Upper lobe of left lung (tissue), 6 donors: ENCODE measurements around the gene EPHB1. TPM values are rescaled to one million over a fixed set of nuclear protein-coding genes. Genes with fewer than 3 reads are reported as not detected.

Experiments
- ATAC-seq, 2 donors: fragments of 200-7000 bp; cut with Tn5 transposase; one replicate each; pipeline ENCODE4 v1.9.1; 2022; ENCODE audit warnings: mild to moderate bottlenecking in 2 of 2, moderate library complexity in 2 of 2; ENCODE audit not compliant: low FRiP score in 2 of 2
- DNase-seq, 2 donors: peaks; one replicate each; pipeline ENCODE4 v3.0.0-alpha.2; 2019 to 2020
- H3K27ac ChIP-seq, 4 donors: fragments of 200-600 bp; sonication (generic); one replicate each; pipeline ENCODE4 v1.5.1; 2016 to 2019
- H3K27me3 ChIP-seq, 4 donors: fragments of 200-600 bp; sonication (generic); one replicate each; pipeline ENCODE4 v1.5.1; 2017 to 2019
- H3K36me3 ChIP-seq, 4 donors: fragments of 200-600 bp; sonication (generic); one replicate each; pipeline ENCODE4 v1.5.1; 2016 to 2019
- H3K4me1 ChIP-seq, 4 donors: fragments of 200-600 bp; sonication (generic); one replicate each; pipeline ENCODE4 v1.5.1; 2018 to 2019
- H3K4me3 ChIP-seq, 4 donors: fragments of 200-600 bp; sonication (generic); one replicate each; pipeline ENCODE4 v1.5.1; 2017 to 2019; ENCODE audit warnings: mild to moderate bottlenecking in 2 of 4, moderate library complexity in 1 of 4
- H3K9me3 ChIP-seq, 4 donors: fragments of 200-600 bp; sonication (generic); one replicate each; pipeline ENCODE4 v1.5.1; 2018 to 2019
- CTCF ChIP-seq, 6 experiments: fragments of 450-650 bp in 4 of 6; fragments of 200-600 bp in 2 of 6; sonication (generic) in 2 of 6; IDR thresholded peaks; one replicate each; pipeline ENCODE4 v1.5.1; 2016 to 2019; ENCODE audit warnings: antibody characterized with exemption in 6 of 6
- EP300 ChIP-seq, 4 donors: sonication (generic); formaldehyde crosslinking; IDR thresholded peaks; one replicate each; pipeline ENCODE4 v1.5.1; 2017; ENCODE audit warnings: antibody characterized with exemption in 4 of 4, control low read depth in 2 of 4
- POLR2A ChIP-seq, 4 donors: fragments of 450-650 bp; IDR thresholded peaks; one replicate each; pipeline ENCODE4 v1.5.1; 2016 to 2017; ENCODE audit warnings: antibody characterized with exemption in 4 of 4, mild to moderate bottlenecking in 2 of 4
- POLR2AphosphoS5 ChIP-seq, 2 donors: sonication (generic); formaldehyde crosslinking; IDR thresholded peaks; one replicate each; pipeline ENCODE4 v1.5.1; 2017; ENCODE audit warnings: antibody characterized with exemption in 2 of 2
- WGBS, 2 donors: methylation state at CpG; one replicate each; pipeline ENCODE4 v1.1.5; 2017 to 2018; 5-methylcytosine and 5-hydroxymethylcytosine counted together
- total RNA-seq, 6 donors: library from RNA; depleted of rRNA in 4 of 6; stranded (reverse); fragments of >200 nt in 4 of 6; gene quantifications; one replicate each; pipeline versions ENCODE4 v1.1.0 to v1.2.1, GENCODE V29; 2016 to 2021
- donor health status: DM: no; HTN: no; CAD: no; lungs with moderate emphysema.
- donor health status: DM: no; HTN: yes; CAD: no; lungs with severe emphysema.

Gene EPHB1
- total RNA-seq, 6 donors from 2014 or later, result 1.3 to 14.6 (median 2.4) TPM; not detected in 1

- no peaks in the 10 kb centered on the region for H3K27me3 ChIP-seq
- 74 to 93% methylated on average over 1 of the region's 1 CpG for WGBS, 2 donors
- DNase-seq, result no peak
- no peak for TF ChIP-seq POLR2A (IDR thresholded peaks at IDR 0.05)
- no peak for TF ChIP-seq EP300 (IDR thresholded peaks at IDR 0.05)
- TF ChIP-seq CTCF (IDR thresholded peaks at IDR 0.05), result no peak
- no peak for TF ChIP-seq POLR2AphosphoS5 (IDR thresholded peaks at IDR 0.05)
- H3K36me3 ChIP-seq, result no peaks in the 10 kb centered on the region
- H3K9me3 ChIP-seq, result no peaks in the 10 kb centered on the region
- no peak overlapping the region for H3K27ac ChIP-seq
- H3K4me3 ChIP-seq, result no peak overlapping the region
- ATAC-seq, result no peak
- H3K4me1 ChIP-seq, result no peaks in the 10 kb centered on the region
Observed at GRCh38 chr3:135083179-135083578, 288.1 kb downstream of the EPHB1 start.

- H3K4me3 ChIP-seq, result no peak overlapping the region
- H3K36me3 ChIP-seq, result no peaks in the 10 kb centered on the region
- no peak overlapping the region for H3K27ac ChIP-seq
- WGBS, 2 donors, result 68 to 79% methylated on average over 1 of the region's 1 CpG
- H3K4me1 ChIP-seq, result no peaks in the 10 kb centered on the region
- H3K9me3 ChIP-seq, result no peaks in the 10 kb centered on the region
- no peak for TF ChIP-seq POLR2AphosphoS5 (IDR thresholded peaks at IDR 0.05)
- TF ChIP-seq EP300 (IDR thresholded peaks at IDR 0.05), result no peak
- TF ChIP-seq CTCF (IDR thresholded peaks at IDR 0.05), result no peak
- TF ChIP-seq POLR2A (IDR thresholded peaks at IDR 0.05), result no peak
- ATAC-seq, result no peak
- no peaks in the 10 kb centered on the region for H3K27me3 ChIP-seq
- no peak for DNase-seq
Observed at GRCh38 chr3:135083756-135084155, 288.7 kb downstream of the EPHB1 start.

GRCh38 chr3:135084405-135084804, 289.3 kb downstream of the EPHB1 start:
- H3K4me1 ChIP-seq, result no peaks in the 10 kb centered on the region
- TF ChIP-seq EP300 (IDR thresholded peaks at IDR 0.05) (no peak), POLR2AphosphoS5 (IDR thresholded peaks at IDR 0.05) (no peak), CTCF (IDR thresholded peaks at IDR 0.05) (no peak), POLR2A (IDR thresholded peaks at IDR 0.05) (no peak)
- no peak for ATAC-seq
- no peaks in the 10 kb centered on the region for H3K9me3 ChIP-seq
- WGBS, 2 donors, result 67 to 70% methylated on average over 7 of the region's 7 CpGs
- no peaks in the 10 kb centered on the region for H3K36me3 ChIP-seq
- H3K4me3 ChIP-seq, result no peak overlapping the region
- H3K27ac ChIP-seq, result no peak overlapping the region
- no peaks in the 10 kb centered on the region for H3K27me3 ChIP-seq
- no peak for DNase-seq

- Histone ChIP-seq H3K27me3 (no peaks in the 10 kb centered on the region), H3K4me3 (no peak overlapping the region), H3K27ac (no peak overlapping the region), H3K9me3 (no peaks in the 10 kb centered on the region), H3K36me3 (no peaks in the 10 kb centered on the region), H3K4me1 (no peaks in the 10 kb centered on the region)
- no peak for TF ChIP-seq EP300 (IDR thresholded peaks at IDR 0.05)
- TF ChIP-seq POLR2A (IDR thresholded peaks at IDR 0.05), result no peak
- no peak for TF ChIP-seq CTCF (IDR thresholded peaks at IDR 0.05)
- TF ChIP-seq POLR2AphosphoS5 (IDR thresholded peaks at IDR 0.05), result no peak
- 64 to 70% methylated on average over 3 of the region's 3 CpGs for WGBS, 2 donors
- DNase-seq (no peak), ATAC-seq (no peak)
Observed at GRCh38 chr3:135084976-135085375, 289.9 kb downstream of the EPHB1 start.

GRCh38 chr3:135085652-135086436, 290.8 kb downstream of the EPHB1 start:
- 82 to 84% methylated on average over 6 of the region's 6 CpGs for WGBS, 2 donors
- TF ChIP-seq POLR2A (IDR thresholded peaks at IDR 0.05) (no peak), EP300 (IDR thresholded peaks at IDR 0.05) (no peak), POLR2AphosphoS5 (IDR thresholded peaks at IDR 0.05) (no peak), CTCF (IDR thresholded peaks at IDR 0.05) (no peak)
- no peak for DNase-seq
- H3K4me1 ChIP-seq, result no peaks in the 10 kb centered on the region
- H3K4me3 ChIP-seq, result no peak overlapping the region
- no peaks in the 10 kb centered on the region for H3K9me3 ChIP-seq
- no peaks in the 10 kb centered on the region for H3K36me3 ChIP-seq
- ATAC-seq, result no peak
- no peak overlapping the region for H3K27ac ChIP-seq
- no peaks in the 10 kb centered on the region for H3K27me3 ChIP-seq
